ENCODE measurements around the gene KATNBL1.

The KATNBL1 gene, protein sequence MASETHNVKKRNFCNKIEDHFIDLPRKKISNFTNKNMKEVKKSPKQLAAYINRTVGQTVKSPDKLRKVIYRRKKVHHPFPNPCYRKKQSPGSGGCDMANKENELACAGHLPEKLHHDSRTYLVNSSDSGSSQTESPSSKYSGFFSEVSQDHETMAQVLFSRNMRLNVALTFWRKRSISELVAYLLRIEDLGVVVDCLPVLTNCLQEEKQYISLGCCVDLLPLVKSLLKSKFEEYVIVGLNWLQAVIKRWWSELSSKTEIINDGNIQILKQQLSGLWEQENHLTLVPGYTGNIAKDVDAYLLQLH

DNA sequence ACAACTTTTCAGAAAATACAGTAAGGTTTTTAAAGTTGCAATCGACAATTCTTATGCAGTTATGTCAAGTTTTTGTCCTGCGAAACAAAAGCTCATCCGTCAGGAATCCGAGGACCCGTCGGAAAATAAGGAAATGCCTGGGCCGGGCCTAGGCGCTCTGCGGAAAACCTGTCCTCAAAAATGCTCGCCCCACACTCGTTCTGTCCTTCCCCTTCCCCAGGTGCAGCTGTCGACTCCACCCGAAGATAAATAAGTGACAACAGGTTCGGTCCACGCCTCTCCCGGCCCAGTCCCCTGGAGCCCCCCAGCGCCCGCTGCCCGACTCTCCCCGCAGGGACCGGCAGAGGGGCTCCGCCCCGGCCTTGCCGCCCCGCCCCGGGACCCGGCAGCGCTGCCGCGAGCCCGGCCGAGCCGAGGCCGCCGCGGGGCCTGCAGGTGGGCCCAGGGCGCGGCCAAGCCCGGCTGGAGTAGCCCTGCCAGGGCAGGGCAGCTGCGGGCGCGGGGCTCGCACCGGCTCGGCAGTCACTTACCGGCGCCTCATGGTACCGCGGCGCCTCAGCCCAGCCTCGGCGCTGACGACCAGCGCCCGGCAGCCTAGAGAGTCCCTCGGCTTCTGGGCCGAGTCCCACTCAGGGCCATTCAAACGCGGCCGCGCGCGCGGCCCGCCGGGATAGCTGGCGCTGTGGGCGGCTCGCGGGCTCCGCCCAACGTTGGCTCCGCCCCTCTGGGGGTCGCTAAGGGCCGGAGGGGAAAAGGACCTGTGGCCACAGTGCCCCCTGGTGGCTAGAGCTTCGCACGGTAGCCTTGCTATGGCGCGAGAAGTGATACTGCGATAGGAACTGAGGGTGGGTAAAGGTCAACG is at the start of gene KATNBL1:
KATNBL1 (minus strand) TSS at position 676 of the 862 bp plus-strand sequence. CDS start 46,420 bp downstream, outside the sequence.
- DNase-seq (ENCODE audit: low read depth in 1 of 2, low spot score in 1 of 2), result peak; percentile 90 to 97

DNA sequence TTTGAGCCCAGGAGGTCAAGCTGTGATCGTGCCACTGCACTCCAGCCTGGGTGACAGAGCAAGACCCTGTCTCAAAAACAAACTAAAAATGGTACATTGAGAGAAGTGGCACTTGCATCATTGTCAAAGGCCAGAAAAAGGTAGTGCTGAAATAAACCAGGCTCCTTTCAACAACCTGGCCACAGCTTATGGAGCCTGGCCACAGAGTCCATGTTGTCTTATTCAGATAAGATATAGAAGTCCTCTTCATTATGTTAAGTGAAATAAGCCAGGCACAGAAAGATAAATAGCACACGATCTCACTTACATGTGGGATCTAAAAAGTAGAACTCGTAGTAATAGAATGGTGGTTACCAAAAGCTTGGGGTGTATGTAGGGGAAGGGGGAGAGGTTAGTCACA is 49.7 kb upstream of the KATNBL1 start:
- DNase-seq (ENCODE audit: low read depth in 1 of 2, low spot score in 1 of 2), result no peak

DNA sequence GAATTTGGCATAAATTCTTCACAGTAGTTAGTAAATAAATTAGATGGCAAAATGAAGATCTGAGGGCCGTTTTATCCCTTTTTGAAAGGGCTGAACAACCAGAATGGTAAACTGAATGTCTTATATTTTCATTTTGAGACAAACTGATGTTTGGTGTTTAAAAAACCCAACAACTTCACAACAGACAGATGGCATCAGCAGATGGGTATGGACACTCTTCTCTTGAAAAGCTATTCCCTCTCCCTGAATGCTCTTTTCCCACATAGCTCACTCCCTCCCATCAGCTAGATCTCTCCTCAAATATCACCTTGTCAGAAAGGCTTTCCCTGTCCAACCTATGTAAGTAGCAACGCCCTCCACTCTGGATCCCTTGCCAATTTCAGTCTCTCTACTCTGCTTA is 48.3 kb upstream of the KATNBL1 start:
- no peak for DNase-seq (ENCODE audit: low read depth in 1 of 2, low spot score in 1 of 2)

DNA sequence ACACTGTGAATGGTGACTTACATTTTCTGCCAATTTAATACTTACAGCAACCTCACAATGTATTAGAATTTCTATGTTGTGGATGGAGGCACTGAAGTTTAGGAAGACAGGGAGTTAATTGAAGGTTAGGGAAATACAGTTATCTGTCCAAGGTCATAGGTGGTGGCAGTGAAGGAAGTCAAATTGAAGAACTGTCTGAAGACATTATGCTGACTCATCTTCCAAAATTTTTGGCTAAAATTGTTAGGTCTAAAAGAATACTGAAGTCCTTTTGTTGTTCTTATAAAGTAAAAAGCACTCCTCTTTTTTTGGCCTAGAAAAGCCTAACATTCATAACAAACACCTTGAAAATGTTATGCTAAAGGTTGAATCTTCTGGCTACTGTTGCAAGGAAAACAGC is 42.6 kb upstream of the KATNBL1 start:
- no peak for DNase-seq (ENCODE audit: low read depth in 1 of 2, low spot score in 1 of 2)

DNA sequence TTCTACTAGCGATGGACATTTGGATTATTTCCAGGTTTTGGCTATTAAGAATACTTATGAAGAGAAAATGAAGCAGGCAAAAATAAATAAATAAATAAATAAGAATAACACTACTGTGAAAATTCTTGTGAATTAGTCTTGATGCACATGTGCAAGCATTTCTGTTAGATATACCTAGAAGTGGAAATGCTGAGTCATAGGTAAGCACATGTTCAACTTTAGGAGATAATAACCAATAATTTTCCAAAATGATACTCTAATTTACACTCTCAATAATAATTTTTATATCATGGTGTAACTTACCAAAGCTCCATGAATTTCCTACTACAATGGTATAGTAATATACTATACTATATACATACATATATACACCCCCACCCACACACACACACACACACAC is 38.3 kb upstream of the KATNBL1 start:
- DNase-seq (ENCODE audit: low read depth in 1 of 2, low spot score in 1 of 2), result no peak

DNA sequence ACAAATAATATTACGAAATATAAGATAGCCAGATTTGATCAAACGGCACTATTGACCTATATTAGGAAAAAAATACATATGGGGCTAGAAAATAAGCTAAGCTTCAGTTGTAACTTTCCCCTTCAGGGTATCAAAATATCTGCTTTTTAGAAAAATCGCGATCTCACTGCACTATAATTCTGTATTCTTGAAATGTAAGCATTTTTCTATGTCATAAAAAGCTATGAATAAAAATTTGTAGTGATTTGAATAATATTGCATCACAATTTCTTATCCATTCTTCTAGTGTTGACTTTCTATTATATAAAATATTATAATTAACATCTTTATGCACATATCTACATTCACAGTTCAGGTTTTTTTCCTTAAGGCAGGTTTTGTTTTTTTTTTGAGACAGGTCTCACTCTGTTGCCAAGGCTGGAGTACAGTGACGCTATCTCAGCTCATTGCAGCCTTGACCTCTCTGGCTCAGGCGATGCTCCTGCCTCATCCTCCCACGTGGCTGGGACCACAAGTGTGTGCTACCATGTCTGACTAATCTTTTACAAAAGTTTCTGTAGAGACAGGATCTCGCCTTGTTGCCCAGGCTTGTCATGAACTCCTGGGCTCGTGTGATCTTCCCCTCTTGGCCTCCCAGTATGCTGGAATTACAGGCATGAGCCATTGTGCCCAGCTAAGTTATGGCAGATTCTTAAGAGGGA is 36.5 kb upstream of the KATNBL1 start:
- no peak for DNase-seq (ENCODE audit: low read depth in 1 of 2, low spot score in 1 of 2)

DNA sequence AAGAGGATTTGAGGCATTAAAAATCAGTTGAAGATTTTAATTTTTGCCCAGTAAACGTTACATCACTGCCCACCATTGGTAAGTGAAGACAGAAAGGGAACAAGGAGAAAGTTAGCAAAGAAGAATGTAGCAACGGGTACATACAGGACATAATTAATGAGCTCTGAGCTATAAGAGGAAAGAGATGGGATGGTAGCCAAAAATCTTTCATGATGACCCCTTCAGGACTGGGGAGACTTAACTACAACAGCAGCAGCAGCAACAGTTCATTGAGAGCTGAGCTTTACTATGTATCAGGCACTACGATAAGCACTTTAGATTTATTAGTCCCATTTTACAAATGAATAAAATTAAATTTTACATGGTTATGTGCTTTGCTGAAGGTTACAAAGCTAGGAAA is 33.3 kb upstream of the KATNBL1 start:
- no peak for DNase-seq (ENCODE audit: low read depth in 1 of 2, low spot score in 1 of 2)

DNA sequence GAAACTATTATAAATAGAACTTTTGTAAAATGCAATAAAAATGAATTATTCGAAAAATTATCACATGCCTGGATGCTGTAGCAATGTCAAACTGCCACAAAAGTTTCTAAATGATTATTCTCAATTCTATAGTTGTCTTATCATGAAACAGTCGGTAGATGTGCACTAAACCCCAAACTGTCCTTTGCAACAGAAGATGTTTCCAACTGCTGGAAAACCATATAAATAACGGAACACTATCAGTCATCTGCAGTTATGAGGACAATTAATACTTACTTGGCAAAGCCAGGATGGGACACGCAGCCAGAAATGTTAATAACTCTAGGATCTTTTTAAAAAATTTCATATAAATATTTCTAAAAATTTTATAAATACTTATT is 32.4 kb upstream of the KATNBL1 start:
- no peak for DNase-seq (ENCODE audit: low read depth in 1 of 2, low spot score in 1 of 2)

DNA sequence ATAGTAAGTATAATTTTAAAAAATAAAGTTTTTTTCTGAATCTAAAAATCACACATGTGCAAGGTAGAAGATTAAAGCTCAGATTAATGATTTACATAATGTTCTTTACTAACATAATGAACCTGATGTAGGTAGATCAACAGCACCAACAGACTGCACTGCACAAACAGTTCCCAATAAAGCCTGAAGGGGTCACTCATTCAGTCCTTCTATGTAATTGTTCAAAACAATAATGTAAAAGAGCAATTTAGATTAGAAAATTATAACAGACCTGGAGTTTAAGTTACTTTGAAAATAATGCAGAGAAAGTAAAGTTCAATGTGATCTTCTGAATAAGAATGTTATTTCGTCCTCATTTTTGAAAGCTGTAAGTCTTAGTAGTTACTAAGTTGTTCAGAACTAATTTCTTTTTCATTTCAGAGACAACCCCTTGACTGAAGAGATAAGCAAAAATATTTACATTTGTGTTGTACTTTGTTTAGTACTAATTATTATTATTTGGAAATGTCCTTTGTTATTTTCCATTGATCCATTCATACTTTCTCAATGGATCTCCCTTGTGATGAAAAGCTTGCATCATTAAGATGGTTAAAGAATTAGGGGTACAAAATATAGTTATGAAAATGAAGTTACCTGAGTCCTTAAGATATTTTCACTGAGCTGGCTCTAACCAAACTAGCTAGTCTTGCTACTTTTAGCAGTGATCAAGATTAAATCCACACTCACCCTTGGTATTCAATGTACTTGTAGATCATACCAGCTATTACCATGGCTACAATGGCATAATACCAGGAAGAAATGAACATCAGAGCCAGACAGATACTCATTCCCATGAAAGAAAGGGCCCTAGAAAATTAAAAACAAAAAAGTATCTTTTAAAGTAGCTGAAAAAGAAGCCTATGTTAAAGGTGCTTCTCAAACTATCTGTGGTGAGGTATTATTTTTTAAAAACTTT is 31.8 kb upstream of the KATNBL1 start:
- no peak for DNase-seq (ENCODE audit: low read depth in 1 of 2, low spot score in 1 of 2)

DNA sequence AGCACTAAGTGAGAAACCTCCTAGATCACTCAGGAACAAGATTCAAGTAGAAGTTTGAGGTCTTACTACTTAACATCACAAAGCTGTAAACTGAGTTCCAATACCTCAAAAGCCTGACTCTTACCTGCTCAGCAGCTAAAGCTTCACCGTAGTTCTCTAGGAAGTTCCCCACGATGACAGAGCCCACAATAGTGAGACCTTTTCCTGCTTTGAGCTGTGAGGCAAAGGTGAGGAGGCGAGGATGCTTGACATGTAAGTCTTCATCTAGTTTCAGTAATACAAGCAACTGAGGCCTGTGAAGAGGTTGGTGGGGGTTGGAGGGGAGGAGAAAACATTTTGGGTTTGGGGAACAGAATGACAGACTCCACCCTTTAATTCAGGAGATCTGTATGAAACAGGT is 30.6 kb upstream of the KATNBL1 start:
- DNase-seq (ENCODE audit: low read depth in 1 of 2, low spot score in 1 of 2), result no peak

DNA sequence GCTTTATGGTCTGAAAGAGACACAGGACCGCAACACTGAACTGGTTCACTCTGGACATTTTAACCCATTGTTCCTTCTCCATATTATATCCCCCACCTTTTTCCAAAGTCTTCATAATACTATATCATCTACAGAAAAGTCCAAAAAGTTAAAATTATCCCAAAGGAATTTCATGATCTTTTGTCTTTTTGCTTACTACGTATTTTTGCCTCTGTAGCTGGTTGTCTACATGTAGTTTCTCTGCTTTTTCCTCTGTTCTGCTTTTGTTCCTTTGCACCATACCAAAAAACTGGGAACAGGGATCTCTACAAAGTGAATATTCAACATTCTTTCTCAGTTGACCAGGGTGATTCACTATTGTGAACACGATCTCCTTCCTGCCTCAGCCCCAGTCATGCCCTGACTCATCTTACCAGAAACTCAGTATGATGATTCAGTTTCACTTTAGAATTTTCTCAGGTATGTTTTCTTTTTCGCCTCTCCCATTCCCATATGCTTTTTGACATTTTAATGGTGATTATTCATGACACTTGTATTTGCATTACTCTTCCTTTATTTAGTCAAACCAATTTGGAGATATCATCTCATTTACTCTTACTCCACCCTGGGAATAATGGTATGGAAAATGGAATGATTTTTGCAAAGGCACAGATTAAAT is 29.4 kb upstream of the KATNBL1 start:
- DNase-seq (ENCODE audit: low read depth in 1 of 2, low spot score in 1 of 2), result no peak

DNA sequence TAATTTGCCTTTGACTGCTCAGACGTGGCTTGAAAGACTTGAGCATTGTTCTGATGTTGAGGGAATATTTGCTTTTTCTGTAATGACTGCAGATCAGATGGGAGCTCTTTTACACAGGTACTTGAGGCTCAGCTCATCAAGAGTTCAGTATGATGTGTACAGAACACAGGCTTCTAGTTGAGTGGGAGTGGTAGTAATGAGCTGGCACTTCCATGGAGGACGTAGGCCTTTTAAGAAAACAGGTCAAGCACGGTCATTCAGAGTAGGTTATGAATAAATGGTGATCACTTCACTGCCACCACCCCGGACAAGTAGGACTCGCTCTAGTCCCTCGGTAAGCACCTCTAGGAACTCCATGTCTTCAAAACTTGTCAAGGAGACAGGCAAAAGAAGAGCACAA is 23.7 kb upstream of the KATNBL1 start:
- DNase-seq (ENCODE audit: low read depth in 1 of 2, low spot score in 1 of 2), result no peak

DNA sequence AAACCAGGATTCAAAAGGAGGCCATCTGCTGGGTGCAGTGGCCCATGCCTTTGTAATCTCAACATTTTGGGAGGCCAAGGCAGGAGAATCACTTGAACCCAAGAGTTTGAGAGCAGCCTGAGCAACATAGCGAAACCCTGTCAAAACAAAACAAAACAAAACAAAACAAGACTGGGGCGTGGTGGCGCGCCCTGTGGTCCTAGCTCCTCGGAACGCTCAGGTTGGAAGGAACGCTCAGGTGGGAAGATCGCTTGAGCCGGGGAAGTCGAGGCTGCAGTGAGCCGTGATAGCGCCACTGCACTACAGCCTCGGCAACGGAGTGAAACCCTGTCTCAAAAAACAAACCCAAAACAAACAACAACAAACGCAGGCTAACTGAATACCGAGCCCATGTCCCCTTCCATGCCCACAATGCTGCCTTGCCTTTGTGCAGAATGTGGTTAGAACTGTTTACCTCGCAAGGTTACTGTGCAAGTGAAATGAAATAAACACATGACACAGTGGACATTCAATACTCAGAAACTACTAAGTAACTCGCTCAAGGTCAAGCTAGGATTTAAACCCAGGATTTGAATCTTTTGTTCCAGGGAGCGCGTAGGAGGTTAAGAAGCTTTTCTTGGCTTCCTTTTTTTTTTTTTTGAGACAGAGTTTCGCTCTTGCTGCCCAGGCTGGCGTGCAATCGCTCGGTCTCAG is 14.2 kb upstream of the KATNBL1 start:
- no peak for DNase-seq (ENCODE audit: low read depth in 1 of 2, low spot score in 1 of 2)

DNA sequence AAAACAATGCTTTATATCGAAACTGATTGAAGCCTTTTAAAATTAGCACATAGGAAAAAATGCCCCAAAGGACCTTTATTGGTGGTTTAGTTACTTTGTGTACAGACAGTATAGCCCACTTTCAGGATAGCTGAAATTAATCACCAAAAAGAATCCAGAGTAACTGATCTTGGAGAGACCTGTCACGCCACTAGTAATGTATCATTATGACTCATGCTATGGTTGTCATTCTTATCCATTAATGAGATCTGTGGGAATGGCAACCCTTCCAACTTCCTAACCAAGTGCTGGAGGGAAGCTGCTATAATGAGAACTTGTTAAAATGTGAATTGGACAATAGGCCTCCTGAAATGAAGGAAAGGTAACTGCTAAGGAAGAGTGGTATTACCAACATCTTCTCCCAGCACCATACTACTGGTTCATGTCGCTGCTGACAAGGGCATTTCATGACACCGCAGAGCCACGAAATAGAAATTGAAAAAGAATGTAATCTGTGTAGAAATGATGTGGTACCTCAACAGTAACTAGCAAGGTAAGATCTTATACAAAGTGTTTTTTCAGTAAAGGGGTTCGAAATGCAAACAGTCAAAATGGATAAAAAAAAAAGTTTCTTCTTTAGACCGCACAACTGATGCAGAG is 7.8 kb upstream of the KATNBL1 start:
- DNase-seq (ENCODE audit: low read depth in 1 of 2, low spot score in 1 of 2), result no peak

DNA sequence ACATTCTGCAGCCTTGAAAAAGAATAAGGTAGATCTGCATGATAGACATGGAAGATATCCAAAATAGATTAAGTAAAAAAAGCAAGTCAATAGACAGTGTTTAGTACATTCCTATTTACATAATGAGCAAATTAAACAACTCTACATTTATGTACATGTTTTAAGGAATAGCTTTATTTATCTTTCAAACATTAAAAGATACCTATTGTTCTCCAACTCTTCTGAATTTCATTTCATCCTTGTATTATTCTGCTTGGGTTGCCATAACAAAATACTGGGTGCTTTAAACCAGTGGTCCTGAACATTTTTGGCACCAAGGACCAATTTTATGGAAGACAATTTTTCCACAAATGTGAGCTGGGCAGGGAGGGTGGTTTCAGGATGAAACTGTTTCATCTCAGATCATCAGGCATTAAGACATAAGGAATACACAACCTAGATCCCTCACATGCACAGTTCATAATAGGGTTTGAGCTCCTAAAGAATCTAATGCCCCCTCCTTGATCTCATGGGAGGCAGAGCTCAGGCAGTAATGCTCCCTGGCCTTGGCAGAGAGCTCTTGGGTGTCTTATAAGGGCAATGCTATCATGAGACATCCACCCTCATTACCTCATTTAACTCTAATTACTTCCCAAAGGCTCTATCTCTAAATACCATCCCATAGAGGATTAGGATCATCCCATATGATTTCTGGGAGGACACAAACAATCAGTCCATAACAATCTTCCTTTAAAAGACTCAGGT is 6.8 kb upstream of the KATNBL1 start:
- no peak for DNase-seq (ENCODE audit: low read depth in 1 of 2, low spot score in 1 of 2)

DNA sequence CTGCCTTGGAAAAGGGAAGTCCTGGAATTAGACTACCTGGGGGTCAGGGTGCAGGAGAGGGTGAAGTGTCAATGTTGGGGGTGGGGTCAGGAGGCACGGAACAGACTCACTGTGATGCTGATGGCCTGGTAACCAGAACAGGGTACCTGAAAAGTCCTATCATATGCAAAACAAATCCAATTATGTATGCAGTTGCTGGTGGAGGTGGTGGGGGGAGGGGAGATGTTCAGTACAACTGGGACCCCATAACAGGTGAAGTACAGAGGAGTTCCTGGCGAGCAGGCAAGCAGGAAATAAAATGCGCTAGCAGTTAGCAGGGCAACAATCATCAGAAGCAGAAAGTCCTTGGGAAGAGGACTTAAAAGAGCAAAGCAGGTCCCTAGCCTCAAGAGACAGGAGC is 4.2 kb upstream of the KATNBL1 start:
- no peak for DNase-seq (ENCODE audit: low read depth in 1 of 2, low spot score in 1 of 2)

DNA sequence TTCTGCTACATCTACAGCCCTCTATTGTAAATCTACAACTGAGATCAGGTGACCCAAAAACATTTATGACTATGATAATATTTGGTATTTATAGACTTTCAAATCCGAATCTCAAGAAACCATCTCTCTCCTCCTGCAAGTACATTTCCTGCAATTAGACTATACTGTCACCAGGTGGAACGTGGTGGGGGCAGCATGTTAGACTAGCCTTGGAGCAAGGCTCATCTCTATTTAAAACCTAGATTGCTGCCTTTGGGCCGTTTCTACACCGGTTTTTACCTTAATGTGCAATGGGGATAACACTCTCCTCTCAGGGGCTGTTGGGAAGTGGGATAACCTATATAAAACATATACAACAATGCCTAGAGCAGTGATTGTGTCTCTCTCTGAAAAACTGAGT is 3.8 kb upstream of the KATNBL1 start:
- DNase-seq (ENCODE audit: low read depth in 1 of 2, low spot score in 1 of 2), result no peak

DNA sequence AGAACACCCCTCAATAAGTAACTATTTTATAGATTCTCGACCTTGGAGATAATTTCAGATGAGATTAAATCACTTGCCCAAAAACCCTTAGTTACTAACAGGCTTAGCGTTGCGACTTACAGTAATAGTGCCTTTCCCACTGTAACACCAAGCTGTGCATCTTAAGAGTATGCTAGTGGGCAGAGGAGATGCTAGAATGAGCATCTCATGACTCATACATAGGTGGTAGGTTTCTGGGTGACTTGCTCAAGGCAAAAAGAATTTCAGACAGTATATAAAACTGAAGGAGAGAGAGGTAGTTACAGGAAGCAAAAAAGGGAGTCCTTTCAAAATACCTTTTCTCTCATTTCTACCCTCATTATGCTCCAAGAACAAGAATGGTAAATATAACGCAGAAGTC is 3.9 kb downstream of the KATNBL1 start:
- no peak for DNase-seq (ENCODE audit: low read depth in 1 of 2, low spot score in 1 of 2)

DNA sequence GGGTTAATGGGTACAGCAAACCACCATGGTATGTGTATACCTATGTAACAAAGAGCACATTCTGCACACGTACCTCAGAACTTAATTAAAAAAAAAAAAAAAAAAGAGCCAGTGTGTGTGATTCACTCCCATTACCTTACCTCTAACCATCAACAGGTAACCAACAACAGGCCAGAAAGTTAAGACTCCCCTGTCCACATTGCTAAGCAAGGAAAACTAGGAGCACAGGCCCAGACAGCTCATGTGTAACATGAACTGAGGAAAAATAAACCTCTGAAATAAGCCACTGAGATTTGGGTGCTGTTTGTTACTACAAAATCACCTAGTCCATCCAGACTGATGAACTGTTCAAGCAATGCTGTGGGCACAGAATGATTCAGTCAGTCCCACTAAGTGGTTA is 6.0 kb downstream of the KATNBL1 start:
- DNase-seq (ENCODE audit: low read depth in 1 of 2, low spot score in 1 of 2), result no peak
